Measurements from ENCODE around the gene ELAPOR2. TPM values are rescaled to one million over a fixed set of nuclear protein-coding genes. Genes with fewer than 3 reads are reported as not detected.
"Not testable (repeated sequence)": the region's sequence is repeated elsewhere in the genome, so short reads cannot be mapped to it uniquely, and the experiment has no call there.

ELAPOR2 gene
- total RNA-seq, 1 donor from 2014 or later, result 4.4 TPM

DNA sequence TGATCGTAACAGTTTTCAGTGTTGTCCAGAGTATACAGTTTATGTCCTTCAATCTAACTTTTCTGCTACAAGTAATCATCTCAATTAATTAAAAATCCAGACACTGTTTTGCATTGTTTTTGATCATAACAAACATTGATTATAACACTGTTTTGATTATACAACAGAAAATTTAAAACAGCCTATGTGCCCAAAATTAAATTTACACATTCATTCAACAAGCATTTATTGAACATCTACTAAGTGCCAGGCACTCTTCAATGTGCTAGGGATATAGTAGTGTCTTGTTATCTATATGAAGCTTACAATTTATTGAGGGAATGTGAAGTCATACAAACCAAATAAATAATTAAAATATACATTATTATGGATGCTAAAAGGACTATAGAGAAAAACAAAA is 10.6 kb downstream of the ELAPOR2 start:
- intact Hi-C loops (cut with micrococcal nuclease), result no loop called here

GRCh38 chr7:87046456-87046855 is 13.0 kb downstream of the ELAPOR2 start:
- intact Hi-C loops (cut with micrococcal nuclease), result no loop called here

DNA sequence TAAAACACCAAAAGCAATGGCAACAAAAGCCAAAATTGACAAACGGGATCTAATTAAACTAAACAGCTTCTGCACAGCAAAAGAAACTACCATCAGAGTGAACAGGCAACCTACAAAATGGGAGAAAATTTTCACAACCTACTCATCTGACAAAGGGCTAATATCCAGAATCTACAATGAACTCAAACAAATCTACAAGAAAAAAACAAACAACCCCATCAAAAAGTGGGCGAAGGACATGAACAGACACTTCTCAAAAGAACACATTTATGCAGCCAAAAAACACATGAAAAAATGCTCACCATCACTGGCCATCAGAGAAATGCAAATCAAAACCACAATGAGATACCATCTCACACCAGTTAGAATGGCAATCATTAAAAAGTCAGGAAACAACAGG is 14.7 kb downstream of the ELAPOR2 start:
- intact Hi-C loops (cut with micrococcal nuclease), result not testable (repeated sequence)

DNA sequence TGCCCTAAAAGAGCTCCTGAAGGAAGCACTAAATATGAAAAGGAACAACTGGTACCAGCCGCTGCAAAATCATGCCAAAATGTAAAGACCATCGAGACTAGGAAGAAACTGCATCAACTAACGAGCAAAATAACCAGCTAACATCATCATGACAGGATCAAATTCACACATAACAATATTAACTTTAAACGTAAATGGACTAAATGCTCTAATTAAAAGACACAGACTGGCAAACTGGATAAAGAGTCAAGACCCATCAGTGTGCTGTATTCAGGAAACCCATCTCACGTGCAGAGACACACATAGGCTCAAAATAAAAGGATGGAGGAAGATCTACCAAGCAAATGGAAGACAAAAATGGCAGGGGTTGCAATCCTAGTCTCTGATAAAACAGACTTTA is 17.9 kb downstream of the ELAPOR2 start:
- intact Hi-C loops (cut with micrococcal nuclease), result not testable (repeated sequence)

DNA sequence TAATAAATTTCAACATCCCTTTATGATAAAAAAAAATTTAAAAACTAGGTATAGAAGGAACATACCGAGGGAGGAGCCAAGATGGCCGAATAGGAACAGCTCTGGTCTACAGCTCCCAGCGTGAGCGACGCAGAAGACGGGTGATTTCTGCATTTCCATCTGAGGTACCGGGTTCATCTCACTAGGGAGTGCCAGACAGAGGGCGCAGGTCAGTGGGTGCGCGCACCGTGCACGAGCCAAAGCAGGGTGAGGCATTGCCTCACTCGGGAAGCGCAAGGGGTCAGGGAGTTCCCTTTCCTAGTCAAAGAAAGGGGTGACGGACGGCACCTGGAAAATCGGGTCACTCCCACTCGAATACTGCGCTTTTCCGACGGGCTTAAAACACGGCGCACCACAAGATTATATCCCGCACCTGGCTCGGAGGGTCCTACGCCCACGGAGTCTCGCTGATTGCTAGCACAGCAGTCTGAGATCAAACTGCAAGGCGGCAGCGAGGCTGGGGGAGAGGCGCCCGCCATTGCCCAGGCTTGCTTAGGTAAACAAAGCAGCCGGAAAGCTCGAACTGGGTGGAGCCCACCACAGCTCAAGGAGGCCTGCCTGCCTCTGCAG is 19.7 kb downstream of the ELAPOR2 start:
- intact Hi-C loops (cut with micrococcal nuclease), result loop anchor here (2.0 to 5.0 kb wide), 2 partner anchors 19 to 33 kb away; partner anchors contain the start of gene ELAPOR2

DNA sequence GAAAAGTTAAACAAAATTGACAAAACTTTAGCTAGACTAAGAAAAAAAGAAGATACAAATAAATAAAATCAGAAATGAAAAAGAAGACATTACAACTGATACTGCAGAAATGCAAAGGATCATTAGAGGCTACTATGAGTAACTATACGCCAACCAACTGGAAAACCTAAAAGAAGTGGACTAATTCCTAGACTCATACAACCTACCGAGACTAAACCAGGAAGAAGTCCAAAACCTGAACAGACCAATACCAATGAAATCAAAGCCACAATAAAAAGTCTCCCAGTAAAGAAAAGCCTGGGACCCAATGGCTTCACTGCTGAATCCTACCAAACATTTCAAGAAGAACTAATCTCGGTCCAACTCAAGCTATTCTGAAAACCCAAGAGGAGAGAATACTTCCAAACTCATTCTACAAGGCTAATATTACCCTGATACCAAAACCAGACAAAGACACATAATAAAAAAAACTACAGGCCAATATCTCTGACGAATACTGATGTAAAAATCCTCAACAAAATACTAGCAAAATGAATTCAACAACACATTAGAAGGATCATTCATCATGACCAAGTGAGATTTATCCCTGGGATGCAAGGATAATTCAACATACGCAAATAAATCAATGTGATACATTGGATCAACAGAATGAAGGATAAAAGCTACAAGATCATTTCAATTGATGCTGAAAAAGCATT is 20.3 kb downstream of the ELAPOR2 start:
- intact Hi-C loops (cut with micrococcal nuclease), result loop anchor here (2.0 to 5.0 kb wide), 2 partner anchors 20 to 33 kb away; partner anchors contain the start of gene ELAPOR2

- intact Hi-C loops (cut with micrococcal nuclease), result loop anchor here (5.0 kb wide), 1 partner anchor 35 kb away; no protein-coding TSS in a partner anchor
Measured at GRCh38 chr7:87036985-87037384, 22.5 kb downstream of the ELAPOR2 start.

GRCh38 chr7:87032604-87033339 is 26.7 kb downstream of the ELAPOR2 start:
- intact Hi-C loops (cut with micrococcal nuclease), result no loop called here

DNA sequence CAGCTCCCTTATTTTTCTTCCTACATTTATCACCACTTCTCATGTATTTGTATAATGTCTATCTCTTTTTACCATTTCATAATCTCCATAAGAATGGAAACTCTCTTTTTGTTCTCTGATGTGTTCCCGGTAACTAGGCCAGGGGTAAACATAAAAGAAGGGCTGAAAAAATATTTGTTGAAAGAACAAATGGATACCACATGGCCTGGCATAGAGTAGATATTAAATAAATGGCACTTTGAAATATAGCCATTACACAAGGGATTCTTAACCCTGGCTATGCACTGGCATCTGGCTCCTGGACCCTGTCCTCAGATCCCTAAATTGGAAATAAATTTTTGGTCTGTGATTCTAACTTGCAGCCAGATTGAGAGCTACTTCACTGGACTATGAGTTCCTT is 30.4 kb downstream of the ELAPOR2 start:
- intact Hi-C loops (cut with micrococcal nuclease), result no loop called here

GRCh38 chr7:87028636-87029035 is 30.8 kb downstream of the ELAPOR2 start:
- intact Hi-C loops (cut with micrococcal nuclease), result no loop called here

DNA sequence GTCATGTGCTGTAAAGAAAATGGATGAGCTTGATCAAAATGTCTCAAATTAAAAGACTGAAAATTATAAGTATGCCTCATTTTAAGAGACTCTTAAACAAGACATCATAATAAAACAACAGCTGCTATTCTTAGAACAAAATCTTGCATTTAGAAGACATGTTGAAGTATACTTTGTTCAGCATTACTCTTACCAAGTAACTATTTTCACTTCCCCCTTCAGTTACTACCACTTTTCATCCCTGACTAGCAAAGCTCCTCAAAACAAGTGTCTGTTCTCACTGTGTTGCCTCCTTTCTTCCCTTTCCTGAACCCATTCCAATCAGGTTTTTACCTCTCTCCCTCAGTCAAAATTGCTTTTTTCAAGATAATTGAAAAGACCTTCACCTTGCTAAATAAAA is 31.6 kb downstream of the ELAPOR2 start:
- intact Hi-C loops (cut with micrococcal nuclease), result no loop called here

DNA sequence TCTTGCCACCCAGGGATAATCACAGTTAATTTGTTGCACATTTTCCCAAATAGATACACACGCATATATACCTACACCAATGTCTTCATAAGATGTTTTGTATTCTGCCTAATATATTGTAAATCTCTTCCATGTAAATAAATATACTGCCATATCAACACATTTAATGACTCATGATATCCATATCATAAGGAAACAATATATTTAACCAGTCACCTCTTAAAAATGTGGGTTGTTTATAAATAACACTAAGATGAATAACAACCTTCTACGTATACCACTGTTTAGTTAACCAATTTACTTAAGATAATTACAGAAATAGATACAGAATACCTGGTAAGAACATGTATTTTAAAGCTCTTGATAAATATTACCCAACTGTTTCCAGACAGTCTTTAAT is 38.2 kb downstream of the ELAPOR2 start:
- intact Hi-C loops (cut with micrococcal nuclease), result no loop called here

DNA sequence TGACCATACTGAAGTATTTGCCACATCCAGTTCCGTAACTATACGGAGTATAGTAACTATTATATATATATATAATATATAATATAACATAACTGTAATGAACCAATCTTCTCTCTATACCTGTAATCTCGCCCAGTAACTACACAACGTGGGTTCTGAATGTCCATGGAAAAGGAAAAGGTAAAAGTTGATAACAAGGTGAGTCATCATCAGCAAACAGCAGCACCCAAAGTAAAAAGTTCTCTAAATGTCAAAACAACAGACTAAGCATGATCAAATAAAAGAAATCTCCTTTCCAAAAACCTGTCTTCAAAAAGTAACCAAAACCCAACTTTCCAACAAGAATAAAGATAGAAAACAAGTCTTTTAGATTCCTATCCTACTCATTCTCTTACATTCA is 42.8 kb downstream of the ELAPOR2 start:
- intact Hi-C loops (cut with micrococcal nuclease), result no loop called here

DNA sequence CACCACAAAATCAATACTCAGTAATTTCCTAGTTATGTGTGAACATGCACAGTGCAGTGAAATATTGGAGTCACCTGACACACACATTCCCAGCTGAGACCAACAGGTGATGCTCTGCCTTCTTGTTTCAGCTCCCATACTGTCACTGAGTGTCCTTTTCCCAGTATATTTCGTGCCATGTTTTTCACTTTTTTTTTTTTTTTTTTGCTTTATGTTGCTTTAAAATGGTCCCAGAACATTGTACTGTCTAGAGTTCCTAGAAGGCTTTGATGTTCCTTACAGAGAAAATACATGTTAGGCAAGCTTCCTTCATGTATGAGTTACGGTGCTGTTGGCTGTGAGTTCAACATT is 45.6 kb downstream of the ELAPOR2 start:
- intact Hi-C loops (cut with micrococcal nuclease), result no loop called here

- intact Hi-C loops (cut with micrococcal nuclease), result no loop called here
Measured at GRCh38 chr7:87013136-87013839, 46.2 kb downstream of the ELAPOR2 start.

Other genes with a start within 250 kb of the ELAPOR2 start
- 115 and 123 TPM in 2 replicates for gene DMTF1, start 92.8 kb upstream of the ELAPOR2 start, total RNA-seq
- gene TMEM243, start 160.1 kb upstream of the ELAPOR2 start, total RNA-seq, result 39.0 and 39.7 TPM in 2 replicates

Measured in T-helper 1 cell treated with Interleukin-12 subunit alpha and Interleukin-12 subunit beta and Interleukin-4 antibody, amounts not matched to agents 30 ng/mL and 1 ng/mL, for 36 hours (primary cell).